OCI-LY3 (cell line): ENCODE results near the gene RPL13A.

Experiments used
- CTCF ChIP-seq: fragments of 200-600, 300-600 bp; sonication (generic); IDR thresholded peaks from 2 replicates; pipeline ENCODE4 v1.5.1; 2014; ENCODE audit warnings: antibody characterized with exemption, low read length, low read depth
- EZH2phosphoT487 ChIP-seq: fragments of 200-600 bp; shearing (Covaris generic); IDR thresholded peaks from 2 replicates; pipeline ENCODE4 v1.6.1; 2018; ENCODE audit warnings: antibody characterized with exemption, mixed run types, low read depth

GRCh38 chr19:49470615-49470978 lies 16.8 kb upstream of the RPL13A start:
- no peak for TF ChIP-seq EZH2phosphoT487
- TF ChIP-seq CTCF = no peak
